Breast epithelium (tissue), 3 donors: ENCODE measurements around the gene MSL3.

Experiments used
- CTCF ChIP-seq, 3 donors: fragments of 450-650 bp; IDR thresholded peaks; one replicate each; pipeline ENCODE4 v1.5.1; 2016 to 2017; ENCODE audit warnings: antibody characterized with exemption in 3 of 3, mild to moderate bottlenecking in 3 of 3, moderate library complexity in 3 of 3
- POLR2A ChIP-seq: fragments of 450-650 bp; IDR thresholded peaks from one replicate; pipeline ENCODE4 v1.6.1; 2016; ENCODE audit warnings: antibody characterized with exemption, mild to moderate bottlenecking, moderate library complexity
- POLR2AphosphoS5 ChIP-seq, 3 donors: sonication (generic); formaldehyde crosslinking; IDR thresholded peaks; one replicate each; pipeline ENCODE4 v1.6.1; 2017; ENCODE audit warnings: antibody characterized with exemption in 3 of 3

GRCh38 chrX:11791537-11791936 is 33.5 kb downstream of the MSL3 start:
- TF ChIP-seq CTCF (IDR thresholded peaks at IDR 0.05) (no peak), POLR2AphosphoS5 (IDR thresholded peaks at IDR 0.05) (no peak), POLR2A (no peak)
